ENCODE results near the gene MGA.

The MGA gene

GRCh38 chr15:41660235-41661077 is at the start of gene MGA:
Gene MGA, plus strand, starts transcription at chr15:41660405.
- DNase-seq: peak; percentile 95

- DNase-seq: no peak
Measured at GRCh38 chr15:41620536-41621199, 39.5 kb upstream of the MGA start.

- peak; percentile 82 for DNase-seq
Measured at GRCh38 chr15:41621200-41622193, 38.7 kb upstream of the MGA start.

- no peak for DNase-seq
Measured at GRCh38 chr15:41622901-41623300, 37.3 kb upstream of the MGA start.

- no peak for DNase-seq
Measured at GRCh38 chr15:41627203-41627602, 33.0 kb upstream of the MGA start.

GRCh38 chr15:41629463-41629862 is 30.7 kb upstream of the MGA start:
- DNase-seq: no peak

GRCh38 chr15:41629883-41630282 is 30.3 kb upstream of the MGA start:
- no peak for DNase-seq

- DNase-seq: no peak
Measured at GRCh38 chr15:41630616-41631217, 29.5 kb upstream of the MGA start.

- DNase-seq: no peak
Measured at GRCh38 chr15:41631880-41632470, 28.2 kb upstream of the MGA start.

- DNase-seq: no peak
Measured at GRCh38 chr15:41633609-41634008, 26.6 kb upstream of the MGA start.

- DNase-seq: no peak
Measured at GRCh38 chr15:41634072-41634626, 26.1 kb upstream of the MGA start.

GRCh38 chr15:41637086-41637485 is 23.1 kb upstream of the MGA start:
- no peak for DNase-seq

GRCh38 chr15:41640985-41641384 is 19.2 kb upstream of the MGA start:
- no peak for DNase-seq

GRCh38 chr15:41647262-41647661 is 12.9 kb upstream of the MGA start:
- DNase-seq: no peak

GRCh38 chr15:41648097-41648496 is 12.1 kb upstream of the MGA start:
- no peak for DNase-seq

- no peak for DNase-seq
Measured at GRCh38 chr15:41648770-41649169, 11.4 kb upstream of the MGA start.

- no peak for DNase-seq
Measured at GRCh38 chr15:41650806-41651205, 9.4 kb upstream of the MGA start.

GRCh38 chr15:41651373-41651772 is 8.8 kb upstream of the MGA start:
- no peak for DNase-seq

- no peak for DNase-seq
Measured at GRCh38 chr15:41653760-41654159, 6.4 kb upstream of the MGA start.

GRCh38 chr15:41655716-41656115 is 4.5 kb upstream of the MGA start:
- no peak for DNase-seq

GRCh38 chr15:41656188-41656587 is 4.0 kb upstream of the MGA start:
- DNase-seq: no peak

- DNase-seq: no peak
Measured at GRCh38 chr15:41658689-41659088, 1.5 kb upstream of the MGA start.
